GM18951 (cell line): ENCODE measurements around the gene MRC2.
"Not testable (repeated sequence)": the region's sequence is repeated elsewhere in the genome, so short reads cannot be mapped to it uniquely, and the experiment has no call there.

Experiments used
- POLR2A ChIP-seq: IDR thresholded peaks from 4 replicates; pipeline ENCODE4 v1.6.1; 2011; ENCODE audit warnings: mild to moderate bottlenecking; ENCODE audit not compliant: insufficient read length, insufficient read depth; ENCODE audit errors: extremely low read depth
- in situ Hi-C: fragments of 300-500 bp; cut with MboI; formaldehyde crosslinking; loops from one replicate; pipeline ENCODE4 v1.12.0; 2022; ENCODE audit warnings: low sequenced_read_pairs, mixed read lengths, inconsistent platforms; ENCODE audit not compliant: unreplicated experiment

MRC2 gene

DNA sequence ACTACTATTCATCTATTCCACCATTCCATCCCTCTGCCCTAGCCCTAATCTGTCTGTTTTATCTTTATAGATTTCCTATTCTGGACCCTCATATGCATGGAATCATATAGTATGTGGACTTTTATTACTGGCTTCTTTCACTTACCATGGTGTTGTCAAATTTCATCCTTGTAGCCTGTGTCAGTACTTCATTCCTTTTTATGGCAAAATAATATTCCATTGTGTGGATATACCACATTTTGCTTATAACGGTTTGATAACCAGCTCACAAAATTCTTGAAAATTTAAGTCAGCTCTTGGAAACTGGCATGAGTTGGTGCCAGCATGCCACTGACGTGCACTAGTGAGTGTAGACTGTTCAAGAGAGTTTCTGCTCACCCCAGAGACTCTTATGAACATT is 30.3 kb upstream of the MRC2 start:
- in situ Hi-C loops = no loop called here
- TF ChIP-seq POLR2A = no peak

DNA sequence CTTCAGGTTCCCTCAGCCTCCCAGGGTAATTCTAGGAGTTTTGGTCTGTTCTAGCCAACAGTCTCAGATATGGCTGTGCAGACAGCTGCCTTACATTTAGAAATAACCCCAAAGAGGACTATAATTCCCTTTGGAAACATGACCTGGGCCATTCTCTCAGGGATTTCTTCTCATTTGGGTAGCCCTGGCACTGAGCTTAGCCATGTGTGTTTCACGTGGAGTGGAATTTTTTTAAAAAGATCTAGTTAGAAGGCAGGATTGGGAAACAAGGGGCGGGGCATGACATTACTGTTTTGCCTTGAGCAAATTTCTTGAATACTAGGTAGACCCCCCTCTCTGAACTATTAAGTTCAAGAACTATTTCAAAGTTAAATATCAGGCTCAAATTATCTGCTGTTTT is 29.6 kb upstream of the MRC2 start:
- TF ChIP-seq POLR2A = no peak
- in situ Hi-C loops = no loop called here

DNA sequence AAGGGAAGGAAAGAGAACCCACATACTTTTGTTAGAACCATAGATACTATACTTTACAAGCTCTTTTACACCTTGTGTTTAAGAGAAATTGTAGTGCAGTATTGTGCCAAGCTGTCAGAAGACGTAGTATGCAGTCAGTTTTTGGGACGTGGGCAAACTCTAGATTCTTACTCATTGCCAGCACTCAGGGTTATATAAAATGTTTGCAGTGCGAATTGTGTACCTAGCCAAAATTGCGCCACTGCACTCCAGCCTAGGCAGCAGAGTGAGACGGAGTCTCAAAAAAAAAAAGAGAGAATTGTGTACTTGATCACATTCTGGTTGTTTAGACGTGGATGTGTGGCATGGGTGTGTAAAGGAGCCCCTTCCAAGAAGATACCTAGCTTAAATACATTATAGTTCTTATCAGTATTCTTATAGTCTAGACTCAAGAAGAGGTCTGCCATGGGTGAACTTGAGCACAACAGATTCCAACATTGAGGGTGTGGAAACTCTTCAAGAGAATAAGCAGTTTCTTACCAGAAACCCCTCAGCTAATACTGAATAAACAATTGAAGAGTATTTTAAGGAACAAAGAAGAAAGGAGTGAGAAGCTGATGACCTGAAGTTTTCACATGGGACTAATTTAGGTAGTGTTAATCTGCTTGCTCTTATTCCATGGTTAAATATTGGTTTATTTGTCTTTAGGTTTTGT is 27.4 kb upstream of the MRC2 start:
- no peak for TF ChIP-seq POLR2A
- in situ Hi-C loops = no loop called here

DNA sequence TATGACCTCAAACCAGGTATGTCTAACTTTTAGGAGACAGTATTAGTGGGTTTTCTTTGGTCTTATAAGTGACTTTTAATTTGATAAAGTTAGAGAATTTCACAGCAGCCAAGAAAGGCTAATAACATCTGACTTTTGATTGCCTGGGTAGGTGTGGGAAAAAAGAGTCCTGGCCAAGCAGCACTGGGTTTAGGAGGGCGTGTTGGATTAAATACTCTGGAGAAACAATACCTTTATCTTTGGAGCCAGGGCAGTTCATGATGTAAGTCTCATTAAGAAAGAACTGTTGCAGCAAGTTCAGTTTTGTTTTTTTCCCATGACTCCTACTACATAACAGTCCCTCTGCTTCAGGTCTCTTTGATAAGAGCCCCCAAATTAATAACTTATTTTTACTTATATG is 26.7 kb upstream of the MRC2 start:
- in situ Hi-C loops = no loop called here
- no peak for TF ChIP-seq POLR2A

DNA sequence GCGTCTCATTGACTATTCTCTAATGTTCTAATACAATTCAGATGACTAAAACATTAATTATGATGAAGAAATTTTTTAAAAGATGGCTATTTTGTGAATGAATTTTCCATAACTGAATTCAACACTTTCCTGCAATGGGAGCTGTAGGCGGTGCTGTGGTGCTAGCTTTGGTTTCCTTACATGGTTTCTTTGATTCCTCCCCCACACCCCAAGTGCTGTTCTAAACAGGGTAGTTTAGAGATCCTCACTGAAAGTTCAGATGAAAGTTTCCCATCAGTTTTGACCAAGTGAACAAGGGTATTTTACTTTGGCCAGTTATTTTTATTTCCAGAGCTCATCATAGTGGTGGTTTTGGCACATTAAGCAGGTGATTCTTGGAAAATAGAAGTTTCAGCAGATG is 26.0 kb upstream of the MRC2 start:
- no peak for TF ChIP-seq POLR2A
- in situ Hi-C loops = no loop called here

DNA sequence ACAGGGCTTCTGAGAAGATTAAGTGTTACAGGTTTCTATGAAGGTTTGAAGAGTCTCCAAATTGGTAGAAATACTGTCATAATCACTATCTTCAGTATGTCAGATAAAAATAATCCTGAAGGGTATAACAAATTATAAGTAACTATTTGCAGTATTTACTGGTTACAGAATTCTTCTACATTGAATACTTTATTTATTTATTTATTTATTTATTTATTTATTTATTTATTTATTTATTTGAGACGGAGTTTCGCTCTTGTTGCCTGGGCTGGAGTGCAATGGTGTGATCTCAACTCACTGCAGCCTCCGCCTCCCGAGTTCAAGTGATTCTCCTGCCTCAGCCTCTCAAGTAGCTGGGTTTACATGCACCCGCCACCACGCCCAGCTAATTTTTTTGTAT is 23.7 kb upstream of the MRC2 start:
- in situ Hi-C loops = not testable (repeated sequence)

DNA sequence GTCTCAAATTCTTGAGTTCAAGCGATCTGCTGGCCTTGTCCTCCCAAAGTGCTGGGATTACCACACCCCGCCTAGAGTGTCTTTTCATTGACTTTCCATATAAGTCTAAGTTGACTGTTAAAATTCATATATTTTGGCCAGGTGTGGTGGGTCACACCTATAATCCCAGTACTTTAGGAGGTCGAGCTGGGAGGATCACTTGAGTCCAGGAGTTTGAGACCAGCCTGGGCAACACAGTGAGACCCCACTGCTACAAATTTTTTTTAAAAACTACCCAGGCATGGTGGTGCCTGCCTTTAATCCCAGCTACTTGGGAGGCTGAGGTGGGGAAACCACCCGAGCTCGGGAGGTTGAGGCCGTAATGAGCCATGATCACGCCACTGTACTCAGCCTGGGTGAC is 21.9 kb upstream of the MRC2 start:
- TF ChIP-seq POLR2A = no peak
- in situ Hi-C loops = no loop called here

DNA sequence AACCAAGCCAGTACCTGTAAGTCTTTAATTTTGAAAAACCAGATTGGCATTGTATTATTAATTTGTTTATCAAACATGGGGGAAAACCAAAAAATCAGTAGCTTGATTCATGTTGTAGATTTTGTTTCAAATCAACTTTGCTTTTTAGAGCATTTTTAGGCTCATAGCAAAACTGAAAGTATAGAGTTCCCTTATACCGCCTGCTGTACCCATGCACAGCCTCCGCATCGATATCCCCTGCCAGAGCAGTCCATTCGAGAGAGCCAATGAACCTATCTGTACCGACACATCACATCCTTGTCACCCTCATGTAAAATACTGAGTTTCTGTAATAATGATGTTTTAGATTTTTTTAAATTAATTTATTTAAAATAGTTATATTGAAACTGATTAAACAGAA is 16.2 kb upstream of the MRC2 start:
- in situ Hi-C loops = no loop called here
- no peak for TF ChIP-seq POLR2A

DNA sequence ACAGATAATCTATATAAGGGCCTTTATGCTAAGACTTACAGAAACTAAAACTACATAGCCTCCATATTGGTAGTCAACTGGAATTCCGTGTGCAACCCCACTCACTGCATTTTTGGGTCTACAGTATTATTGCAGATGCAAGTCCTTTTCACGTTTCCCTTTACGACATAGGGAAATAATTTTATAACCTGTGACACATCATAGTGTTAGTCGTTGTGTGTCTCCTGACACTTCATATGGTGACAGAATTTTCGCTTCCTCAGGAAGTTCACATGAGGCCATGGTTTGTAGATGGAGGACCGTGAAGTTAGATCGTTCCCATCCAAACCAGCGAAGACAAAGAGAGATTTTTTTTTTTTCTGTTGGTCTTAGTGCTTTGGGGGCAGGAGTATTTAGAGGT is 15.7 kb upstream of the MRC2 start:
- in situ Hi-C loops = no loop called here
- no peak for TF ChIP-seq POLR2A

DNA sequence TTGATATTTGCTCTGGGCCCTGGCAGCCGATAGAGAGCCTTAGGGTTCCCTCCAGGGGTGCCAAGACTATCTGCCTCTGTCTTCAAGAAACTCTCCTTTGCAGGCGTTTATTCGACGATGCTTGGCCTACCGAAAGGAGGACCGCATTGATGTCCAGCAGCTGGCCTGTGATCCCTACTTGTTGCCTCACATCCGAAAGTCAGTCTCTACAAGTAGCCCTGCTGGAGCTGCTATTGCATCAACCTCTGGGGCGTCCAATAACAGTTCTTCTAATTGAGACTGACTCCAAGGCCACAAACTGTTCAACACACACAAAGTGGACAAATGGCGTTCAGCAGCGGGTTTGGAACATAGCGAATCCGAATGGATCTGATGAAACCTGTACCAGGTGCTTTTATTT is 15.2 kb upstream of the MRC2 start:
- in situ Hi-C loops = not testable (repeated sequence)

DNA sequence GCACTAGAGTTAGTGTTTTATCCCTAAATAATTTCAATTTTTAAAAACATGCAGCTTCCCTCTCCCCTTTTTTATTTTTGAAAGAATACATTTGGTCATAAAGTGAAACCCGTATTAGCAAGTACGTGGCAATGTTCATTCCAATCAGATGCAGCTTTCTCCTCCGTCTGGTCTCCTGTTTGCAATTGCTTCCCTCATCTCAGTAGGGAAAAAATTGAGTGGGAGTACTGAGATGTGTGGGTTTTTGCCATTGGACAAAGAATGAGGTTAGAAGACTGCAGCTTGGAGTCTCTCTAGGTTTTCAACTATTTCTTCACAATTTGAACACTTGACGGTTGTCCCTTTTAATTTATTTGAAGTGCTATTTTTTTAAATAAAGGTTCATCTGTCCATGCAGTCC is 14.4 kb upstream of the MRC2 start:
- in situ Hi-C loops = not testable (repeated sequence)

DNA sequence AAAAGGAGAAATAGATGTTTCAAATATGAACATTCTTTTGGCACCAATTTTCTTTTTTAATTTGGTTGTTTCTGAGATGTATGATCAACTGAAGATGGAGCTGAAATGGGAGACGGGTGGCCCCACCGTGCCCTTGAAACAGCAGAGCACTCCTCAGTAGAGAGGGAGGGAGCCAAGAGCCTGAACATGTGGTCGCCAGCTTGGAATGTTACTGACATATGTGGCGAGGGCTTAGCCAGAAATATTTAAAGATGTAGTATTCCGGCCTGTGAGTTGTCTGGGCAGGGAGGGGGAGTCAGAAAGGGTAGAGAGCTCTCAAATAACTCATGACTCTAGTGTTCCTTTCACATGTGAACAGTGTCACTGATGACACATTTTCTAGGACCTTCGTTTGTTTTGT is 13.3 kb upstream of the MRC2 start:
- in situ Hi-C loops = no loop called here
- no peak for TF ChIP-seq POLR2A

DNA sequence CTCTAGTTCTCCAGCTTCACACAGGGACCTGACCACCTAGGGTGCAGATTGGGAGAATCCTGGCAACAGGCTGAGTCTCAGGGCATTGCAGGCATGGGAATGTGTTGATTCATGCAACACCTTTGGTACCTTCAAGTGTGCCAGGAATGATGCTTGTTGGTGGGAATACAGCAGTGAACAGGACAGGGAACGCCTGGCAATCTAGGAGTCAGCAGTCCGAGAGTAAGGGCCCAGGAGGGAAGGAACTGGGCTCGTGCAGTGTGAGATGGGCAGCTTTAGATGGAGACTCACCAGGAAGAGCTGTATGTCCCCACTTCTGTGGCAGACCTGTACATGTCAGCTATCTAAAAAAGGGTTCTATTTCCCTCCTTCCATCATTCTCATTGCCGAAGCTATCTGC is 12.0 kb upstream of the MRC2 start:
- no peak for TF ChIP-seq POLR2A
- in situ Hi-C loops = no loop called here

DNA sequence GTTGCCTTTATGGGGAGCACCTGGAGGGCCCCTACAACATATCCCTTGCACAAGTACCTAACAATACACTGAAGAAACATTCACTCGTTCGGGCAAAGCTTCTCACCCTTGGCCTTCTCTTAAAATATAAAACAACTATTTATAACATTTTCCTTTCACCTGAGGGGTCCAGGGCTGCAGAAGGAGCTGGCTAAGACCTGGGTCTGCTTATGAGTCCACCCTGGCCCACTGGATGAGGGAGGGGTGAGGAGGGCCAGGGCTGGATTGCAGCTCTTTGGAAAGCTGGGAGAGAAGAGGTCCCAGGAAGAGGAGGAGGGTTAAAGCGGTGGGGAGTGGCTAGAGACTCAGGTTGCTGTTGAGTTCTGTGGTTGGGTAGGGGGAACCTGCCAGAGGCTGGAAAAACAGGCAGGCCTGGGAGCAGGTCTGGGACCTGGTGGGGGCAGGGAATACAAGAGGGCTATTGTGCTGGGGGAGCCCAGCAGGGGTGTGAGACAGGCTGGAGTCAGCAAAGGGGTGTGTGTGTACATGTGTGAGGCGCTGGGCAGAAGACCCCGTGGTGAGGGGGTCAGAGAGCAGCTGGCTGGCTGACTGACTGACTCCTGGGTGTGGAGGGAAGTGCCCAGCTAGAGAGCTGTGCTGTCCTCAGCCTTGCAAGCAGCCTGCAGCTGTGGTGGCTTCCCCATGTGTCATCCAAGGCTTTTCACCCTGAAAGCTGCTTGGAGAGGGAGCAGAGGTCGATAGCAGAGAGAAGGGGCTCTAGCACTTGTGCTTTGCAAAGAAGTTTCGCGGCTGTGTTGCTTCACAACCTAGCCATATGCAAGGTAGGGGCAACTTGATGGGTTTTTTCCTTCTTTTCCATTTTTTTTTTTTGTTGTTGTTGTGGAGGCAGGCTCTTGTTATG is 10.2 kb upstream of the MRC2 start:
- in situ Hi-C loops = no loop called here
- TF ChIP-seq POLR2A = no peak
